HG03066 (cell line): ENCODE data around the gene FBLIM1.

Experiments used
- ATAC-seq: cut with Tn5 transposase; IDR thresholded peaks from one replicate; pipeline ENCODE4 v1.9.1; 2021; ENCODE audit warnings: low read depth; ENCODE audit not compliant: unreplicated experiment

Gene FBLIM1

GRCh38 chr1:15758343-15758931 is at the start of gene FBLIM1:
Gene FBLIM1 (plus strand): TSS chr1:15758795. CDS start chr1:15764984, 6,189 bp downstream.
- no peak for ATAC-seq

- ATAC-seq = no peak
These were observed 49.4 kb upstream of the FBLIM1 start for GRCh38 chr1:15709226-15709625.

GRCh38 chr1:15712168-15712567 is 46.4 kb upstream of the FBLIM1 start:
- no peak for ATAC-seq

GRCh38 chr1:15714406-15715136 is 44.0 kb upstream of the FBLIM1 start:
- no peak for ATAC-seq

- no peak for ATAC-seq
These were observed 41.0 kb upstream of the FBLIM1 start for GRCh38 chr1:15717418-15718125.

GRCh38 chr1:15718199-15718601 is 40.4 kb upstream of the FBLIM1 start:
- no peak for ATAC-seq

GRCh38 chr1:15719381-15720120 is 39.0 kb upstream of the FBLIM1 start:
- no peak for ATAC-seq

- ATAC-seq = no peak
These were observed 37.7 kb upstream of the FBLIM1 start for GRCh38 chr1:15720861-15721260.

GRCh38 chr1:15722411-15722810 is 36.2 kb upstream of the FBLIM1 start:
- ATAC-seq = no peak

GRCh38 chr1:15722836-15723532 is 35.6 kb upstream of the FBLIM1 start:
- ATAC-seq = no peak

- no peak for ATAC-seq
These were observed 34.9 kb upstream of the FBLIM1 start for GRCh38 chr1:15723631-15724246.

- no peak for ATAC-seq
These were observed 33.4 kb upstream of the FBLIM1 start for GRCh38 chr1:15724949-15725880.

GRCh38 chr1:15726508-15726907 is 32.1 kb upstream of the FBLIM1 start:
- ATAC-seq = no peak

GRCh38 chr1:15727021-15727420 is 31.6 kb upstream of the FBLIM1 start:
- no peak for ATAC-seq

- no peak for ATAC-seq
These were observed 31.2 kb upstream of the FBLIM1 start for GRCh38 chr1:15727424-15727823.

- ATAC-seq = no peak
These were observed 30.6 kb upstream of the FBLIM1 start for GRCh38 chr1:15727866-15728534.

GRCh38 chr1:15728937-15729657 is 29.5 kb upstream of the FBLIM1 start:
- ATAC-seq = no peak

- ATAC-seq = no peak
These were observed 28.2 kb upstream of the FBLIM1 start for GRCh38 chr1:15730423-15730822.
